Lung (tissue), 12 donors: ENCODE results near the gene TMEM178B. TPM values are rescaled to one million over a fixed set of nuclear protein-coding genes. Genes with fewer than 3 reads are reported as not detected.
A peak's percentile ranks its signal among the peaks of the same experiment; 100 is the strongest.

ENCODE experiments used
- ATAC-seq: fragments of 200-7000 bp; cut with Tn5 transposase; one replicate; pipeline ENCODE4 v1.9.1; 2020; ENCODE audit warnings: moderate number of reproducible peaks; ENCODE audit not compliant: insufficient read depth, low FRiP score
- DNase-seq, 3 donors: peaks; one replicate each; pipeline ENCODE4 v3.0.0-alpha.2; 2013 to 2017
- H3K27ac ChIP-seq, 2 donors: one replicate each; pipeline ENCODE4 v1.5.1; 2013; ENCODE audit warnings: mild to moderate bottlenecking in 2 of 2, moderate library complexity in 2 of 2, control low read depth in 1 of 2, inconsistent platforms in 1 of 2, low read depth in 1 of 2, low read length in 1 of 2
- H3K27me3 ChIP-seq, 3 donors: one replicate each; pipeline ENCODE4 v1.5.1; 2013; ENCODE audit warnings: low read length in 2 of 3; ENCODE audit not compliant: control insufficient read depth in 3 of 3, insufficient read depth in 3 of 3
- H3K36me3 ChIP-seq, 4 donors: one replicate each; pipeline ENCODE4 v1.5.1; 2013; ENCODE audit warnings: low read length in 4 of 4, mild to moderate bottlenecking in 1 of 4, moderate library complexity in 1 of 4; ENCODE audit not compliant: control insufficient read depth in 4 of 4, insufficient read depth in 4 of 4
- H3K4me1 ChIP-seq, 5 donors: one replicate each; pipeline ENCODE4 v1.5.1; 2013; ENCODE audit warnings: low read length in 5 of 5, mild to moderate bottlenecking in 2 of 5, moderate library complexity in 1 of 5; ENCODE audit not compliant: control insufficient read depth in 5 of 5, insufficient read depth in 5 of 5
- H3K4me3 ChIP-seq: one replicate; pipeline ENCODE4 v1.5.1; 2013; ENCODE audit warnings: mild to moderate bottlenecking, control low read depth, moderate library complexity
- H3K9ac ChIP-seq, 2 donors: one replicate each; pipeline ENCODE4 v1.5.1; 2013; ENCODE audit warnings: low read length in 2 of 2, control low read depth in 1 of 2; ENCODE audit not compliant: insufficient read depth in 1 of 2
- H3K9me3 ChIP-seq, 4 donors: one replicate each; pipeline ENCODE4 v1.5.1; 2013; ENCODE audit warnings: low read length in 3 of 4, mild to moderate bottlenecking in 1 of 4, moderate library complexity in 1 of 4; ENCODE audit not compliant: control insufficient read depth in 4 of 4, insufficient read depth in 3 of 4
- CTCF ChIP-seq: IDR thresholded peaks from 2 replicates; pipeline ENCODE4 v1.5.1; 2012; ENCODE audit warnings: mild to moderate bottlenecking; ENCODE audit errors: control extremely low read depth, extremely low read depth
- WGBS, 2 donors: extraction: QIAGEN DNeasy Blood & Tissue Kit; methylation state at CpG; one replicate each; pipeline ENCODE4 v1.1.7; 2013; 5-methylcytosine and 5-hydroxymethylcytosine counted together
- polyA plus RNA-seq, 2 donors: library from polyadenylated mRNA; stranded (reverse); fragments of 200-250 nt; gene quantifications; one replicate each; pipeline ENCODE4 v1.2.1, GENCODE V29; 2013
- total RNA-seq, 2 donors: library from RNA; depleted of rRNA in 1 of 2; stranded (reverse); fragments of >200 nt in 1 of 2; gene quantifications; one replicate each; pipeline ENCODE4 v1.2.1, GENCODE V29; 2014 to 2021
- donor health status: control.
- donor health status: control.
- donor health status: Bipolar disorder and iron deficiency.
- donor health status: healthy.
- donor health status: DM: yes; HTN: yes; CAD: no.

The TMEM178B gene
- total and polyA plus RNA-seq, 4 donors: 0.04 to 2.4 (median 0.48) TPM

- WGBS, 2 donors: 35 to 55% methylated on average over 4 of the region's 4 CpGs
- H3K27ac ChIP-seq: peak overlapping the region in 1 of 2 donors; percentile 48
- H3K9ac ChIP-seq: no peak overlapping the region
- TF ChIP-seq CTCF: no peak
- no peak overlapping the region for H3K4me3 ChIP-seq
- H3K36me3 ChIP-seq: no peaks in the 10 kb centered on the region
- H3K4me1 ChIP-seq: peaks cover 0 to 8% (median 6%) of the 10 kb centered on the region in 5 donors
- DNase-seq: peak in 2 of 3 donors; percentile 9 to 45
- ATAC-seq: no peak
- no peaks in the 10 kb centered on the region for H3K9me3 ChIP-seq
- H3K27me3 ChIP-seq: no peaks in the 10 kb centered on the region
Measured at GRCh38 chr7:141369422-141369821, 295.6 kb downstream of the TMEM178B start.

- 87 to 90% methylated on average over 5 of the region's 5 CpGs for WGBS, 2 donors
- peak overlapping the region in 1 of 2 donors; percentile 48 for H3K27ac ChIP-seq
- TF ChIP-seq CTCF: no peak
- ATAC-seq (no peak), DNase-seq (no peak)
- no peaks in the 10 kb centered on the region for H3K27me3 ChIP-seq
- no peaks in the 10 kb centered on the region for H3K9me3 ChIP-seq
- no peak overlapping the region for H3K9ac ChIP-seq
- no peak overlapping the region for H3K4me3 ChIP-seq
- no peaks in the 10 kb centered on the region for H3K36me3 ChIP-seq
- peaks cover 0 to 8% (median 6%) of the 10 kb centered on the region in 5 donors for H3K4me1 ChIP-seq
Measured at GRCh38 chr7:141370178-141370577, 296.3 kb downstream of the TMEM178B start.

GRCh38 chr7:141370650-141371049 lies 296.8 kb downstream of the TMEM178B start:
- 92 to 93% methylated on average over 5 of the region's 5 CpGs for WGBS, 2 donors
- TF ChIP-seq CTCF: no peak
- Histone ChIP-seq H3K27me3 (no peaks in the 10 kb centered on the region), H3K4me3 (no peak overlapping the region), H3K27ac (no peak overlapping the region), H3K36me3 (no peaks in the 10 kb centered on the region), H3K9me3 (no peaks in the 10 kb centered on the region), H3K4me1 (peaks cover 0 to 8% (median 6%) of the 10 kb centered on the region in 5 donors), H3K9ac (no peak overlapping the region)
- no peak for DNase-seq
- no peak for ATAC-seq

- Histone ChIP-seq H3K4me3 (no peak overlapping the region), H3K36me3 (no peaks in the 10 kb centered on the region), H3K4me1 (peaks cover 0 to 1% (median 0%) of the 10 kb centered on the region in 5 donors), H3K9ac (no peak overlapping the region), H3K9me3 (no peaks in the 10 kb centered on the region), H3K27me3 (no peaks in the 10 kb centered on the region), H3K27ac (no peak overlapping the region)
- ATAC-seq (no peak), DNase-seq (no peak)
- 97% methylated on average over 9 of the region's 9 CpGs for WGBS, 2 donors
- no peak for TF ChIP-seq CTCF
Measured at GRCh38 chr7:141374425-141374824, 300.6 kb downstream of the TMEM178B start.
